ENCODE measurements around the gene UTP20.
A peak's percentile ranks its signal among the peaks of the same experiment; 100 is the strongest.
"Not testable (repeated sequence)": the region's sequence is repeated elsewhere in the genome, so short reads cannot be mapped to it uniquely, and the experiment has no call there.

The UTP20 gene

DNA sequence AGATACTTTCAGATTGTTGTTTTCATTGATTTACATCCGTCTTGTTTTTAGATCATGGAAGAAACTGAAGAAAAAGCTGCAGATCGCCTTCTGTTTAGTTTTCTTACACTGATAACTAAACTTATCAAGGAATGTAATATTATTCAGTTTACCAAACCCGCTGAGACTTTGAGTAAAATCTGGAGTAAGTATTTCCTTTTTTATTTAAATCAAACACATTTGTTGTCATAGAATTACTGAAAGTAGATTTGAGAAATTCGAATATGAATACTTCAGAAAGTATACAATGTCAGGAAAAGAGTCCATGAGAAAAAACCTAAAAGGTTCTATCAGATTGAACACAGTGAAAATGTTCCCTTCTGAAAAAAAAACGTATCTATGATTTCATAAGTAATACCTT is 95.7 kb downstream of the UTP20 start:
- TF ChIP-seq, protein P1, sequence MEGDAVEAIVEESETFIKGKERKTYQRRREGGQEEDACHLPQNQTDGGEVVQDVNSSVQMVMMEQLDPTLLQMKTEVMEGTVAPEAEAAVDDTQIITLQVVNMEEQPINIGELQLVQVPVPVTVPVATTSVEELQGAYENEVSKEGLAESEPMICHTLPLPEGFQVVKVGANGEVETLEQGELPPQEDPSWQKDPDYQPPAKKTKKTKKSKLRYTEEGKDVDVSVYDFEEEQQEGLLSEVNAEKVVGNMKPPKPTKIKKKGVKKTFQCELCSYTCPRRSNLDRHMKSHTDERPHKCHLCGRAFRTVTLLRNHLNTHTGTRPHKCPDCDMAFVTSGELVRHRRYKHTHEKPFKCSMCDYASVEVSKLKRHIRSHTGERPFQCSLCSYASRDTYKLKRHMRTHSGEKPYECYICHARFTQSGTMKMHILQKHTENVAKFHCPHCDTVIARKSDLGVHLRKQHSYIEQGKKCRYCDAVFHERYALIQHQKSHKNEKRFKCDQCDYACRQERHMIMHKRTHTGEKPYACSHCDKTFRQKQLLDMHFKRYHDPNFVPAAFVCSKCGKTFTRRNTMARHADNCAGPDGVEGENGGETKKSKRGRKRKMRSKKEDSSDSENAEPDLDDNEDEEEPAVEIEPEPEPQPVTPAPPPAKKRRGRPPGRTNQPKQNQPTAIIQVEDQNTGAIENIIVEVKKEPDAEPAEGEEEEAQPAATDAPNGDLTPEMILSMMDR (IDR thresholded peaks at IDR 0.05): no peak
- no peak for TF ChIP-seq ZFX (IDR thresholded peaks at IDR 0.05; ENCODE audit: borderline replicate concordance)
- H3K27ac ChIP-seq: no peak overlapping the region

DNA sequence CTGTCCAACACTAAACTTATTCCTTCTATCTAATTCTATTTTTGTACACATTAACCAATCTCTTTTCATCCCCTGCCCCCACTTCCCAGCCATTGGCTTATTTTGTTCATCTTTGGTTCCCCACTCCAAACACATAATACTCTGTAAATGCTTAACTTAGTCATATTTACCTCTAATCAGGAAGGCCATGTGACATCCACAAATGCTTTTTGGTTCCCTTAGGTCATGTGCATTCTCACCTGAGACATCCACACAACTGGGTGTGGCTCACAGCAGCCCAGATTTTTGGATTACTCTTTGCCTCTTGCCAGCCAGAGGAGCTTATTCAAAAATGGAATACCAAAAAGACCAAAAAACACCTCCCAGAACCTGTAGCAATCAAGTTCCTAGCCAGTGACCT is 99.2 kb downstream of the UTP20 start:
- TF ChIP-seq ZFX (IDR thresholded peaks at IDR 0.05; ENCODE audit: borderline replicate concordance): no peak
- TF ChIP-seq, protein P1 (IDR thresholded peaks at IDR 0.05): no peak
- no peak overlapping the region for H3K27ac ChIP-seq

DNA sequence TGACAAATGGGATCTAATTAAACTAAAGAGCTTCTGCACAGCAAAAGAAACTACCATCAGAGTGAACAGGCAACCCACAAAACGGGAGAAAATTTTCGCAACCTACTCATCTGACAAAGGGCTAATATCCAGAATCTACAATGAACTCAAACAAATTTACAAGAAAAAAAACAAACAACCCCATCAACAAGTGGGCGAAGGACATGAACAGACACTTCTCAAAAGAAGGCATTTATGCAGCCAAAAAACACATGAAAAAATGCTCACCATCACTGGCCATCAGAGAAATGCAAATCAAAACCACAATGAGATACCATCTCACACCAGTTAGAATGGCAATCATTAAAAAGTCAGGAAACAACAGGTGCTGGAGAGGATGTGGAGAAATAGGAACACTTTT is 111.3 kb downstream of the UTP20 start:
- H3K27ac ChIP-seq: not testable (repeated sequence)

DNA sequence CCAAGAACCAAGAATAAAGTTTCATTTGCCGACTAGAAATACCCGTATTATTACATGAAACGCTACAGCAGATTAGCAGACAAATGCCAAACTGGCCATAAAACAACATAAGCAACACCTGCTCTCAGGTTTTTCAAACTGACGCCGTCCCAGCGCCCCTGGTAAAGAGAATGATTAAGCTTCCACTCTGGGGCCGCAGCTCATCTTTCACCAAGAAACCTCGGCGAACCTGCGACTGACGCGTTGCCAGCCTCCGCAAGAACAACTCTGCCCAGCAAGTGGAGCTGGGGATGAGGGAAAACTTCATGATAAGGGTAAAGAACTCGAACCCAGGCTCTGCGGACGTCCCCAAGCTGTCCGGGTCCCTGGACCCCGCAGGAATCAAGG is 127.1 kb downstream of the UTP20 start:
- peak overlapping the region; percentile 98 for H3K27ac ChIP-seq

DNA sequence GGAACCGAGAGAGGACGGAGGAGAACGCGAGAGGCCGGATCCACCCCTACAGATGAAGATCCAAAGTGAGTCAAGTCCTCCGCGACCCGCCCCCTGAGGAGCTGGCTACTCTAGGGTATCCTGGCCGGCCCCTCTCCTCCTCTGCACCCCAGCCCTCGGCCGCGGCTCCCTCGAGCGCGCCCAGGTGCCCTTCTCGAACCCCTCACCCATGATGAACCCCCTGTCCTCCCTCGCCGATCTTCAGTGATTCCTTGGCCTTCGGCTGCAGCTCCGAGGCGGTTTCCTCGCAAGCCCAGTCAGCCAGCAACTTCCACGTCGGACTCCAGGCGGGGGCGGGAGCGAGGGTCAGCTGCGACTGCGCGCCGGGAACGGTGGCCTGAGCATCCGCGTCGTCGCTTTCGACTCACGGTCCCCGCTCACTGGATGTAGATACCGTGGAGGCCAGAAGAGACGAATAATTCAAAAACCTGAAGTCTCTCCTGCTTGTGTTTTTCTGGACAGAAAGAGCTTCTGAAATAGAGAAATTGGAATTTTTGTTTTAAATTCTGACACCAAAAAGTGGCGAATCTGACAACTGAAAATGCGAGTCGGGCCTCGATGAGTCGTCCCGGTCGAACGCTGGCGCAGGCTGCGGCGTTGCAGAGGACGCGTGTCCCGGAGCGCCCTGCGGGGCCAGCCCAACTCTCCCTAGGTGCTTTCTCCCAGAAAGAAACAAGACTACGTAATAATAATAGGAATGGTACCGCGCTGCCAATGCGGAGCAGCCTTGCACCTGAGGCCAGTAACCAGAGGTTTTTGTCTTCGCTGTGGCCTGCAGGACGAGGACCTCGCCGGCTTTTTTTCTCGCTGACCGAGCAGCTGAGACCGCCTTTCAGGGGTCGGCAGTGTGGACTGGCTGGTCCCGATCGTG is 127.8 kb downstream of the UTP20 start, which contains the start of gene ARL1:
TSS of gene ARL1 (minus strand) at position 337 of the 910 bp plus-strand sequence. CDS start at position 210, 127 bp downstream.
- peak within 1 kb of the TSS; percentile 98 for H3K27ac ChIP-seq
- no peak for TF ChIP-seq ZFX (IDR thresholded peaks at IDR 0.05; ENCODE audit: borderline replicate concordance)
- TF ChIP-seq, protein P1 (IDR thresholded peaks at IDR 0.05): no peak

More for the DNA sequence above, 127.1 kb downstream of the UTP20 start:
- TF ChIP-seq, protein P1 (IDR thresholded peaks at IDR 0.05): no peak
- no peak for TF ChIP-seq ZFX (IDR thresholded peaks at IDR 0.05; ENCODE audit: borderline replicate concordance)

DNA sequence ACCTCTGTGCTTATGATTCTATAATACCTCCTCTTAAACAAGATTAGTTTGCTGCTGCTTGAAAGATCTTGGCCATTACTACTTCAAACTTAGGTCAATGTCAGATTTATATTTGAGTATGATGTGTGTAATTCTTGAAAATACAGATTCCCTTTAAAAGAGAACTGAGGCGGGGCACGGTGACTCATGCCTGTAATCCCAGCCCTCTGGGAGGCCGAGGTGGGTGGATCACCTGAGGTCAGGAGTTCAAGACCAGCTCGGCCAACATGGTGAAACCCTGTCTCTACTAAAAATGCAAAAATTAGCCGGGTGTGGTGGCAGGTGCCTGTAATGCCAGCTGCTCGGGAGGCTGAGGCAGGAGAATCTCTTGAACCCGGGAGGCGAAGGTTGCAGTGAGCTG is 130.3 kb downstream of the UTP20 start:
- H3K27ac ChIP-seq: peak overlapping the region; percentile 98

DNA sequence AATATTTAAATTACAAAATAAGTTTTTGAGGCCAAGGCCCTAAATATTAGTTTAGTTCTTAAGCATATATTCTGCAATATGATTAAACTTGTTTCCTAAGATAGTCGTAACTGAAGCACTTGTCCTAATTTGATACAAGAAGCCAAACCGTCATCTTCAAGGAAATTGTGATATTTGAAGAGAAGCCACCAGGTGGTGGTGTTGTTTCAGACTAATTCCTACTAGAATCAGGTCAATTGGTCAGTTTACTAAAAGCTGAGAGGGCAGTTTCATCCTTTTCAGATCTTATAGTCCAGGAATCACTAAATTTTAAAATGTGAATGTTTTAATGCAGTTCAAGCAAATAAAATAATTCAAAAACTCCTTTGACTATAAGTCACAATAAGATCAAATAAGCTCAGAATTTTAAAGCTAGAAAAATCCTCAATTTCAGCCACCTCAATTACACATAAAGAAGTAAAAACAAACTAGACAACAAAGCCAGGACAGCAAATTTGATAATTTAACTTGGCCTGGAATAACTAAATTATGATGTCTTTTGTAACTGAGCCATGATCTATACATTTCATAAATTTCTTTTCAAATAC is 134.7 kb downstream of the UTP20 start:
- TF ChIP-seq, protein P1 (IDR thresholded peaks at IDR 0.05): peak; percentile 89
- no peak for TF ChIP-seq ZFX (IDR thresholded peaks at IDR 0.05; ENCODE audit: borderline replicate concordance)
- peak overlapping the region; percentile 60 for H3K27ac ChIP-seq

DNA sequence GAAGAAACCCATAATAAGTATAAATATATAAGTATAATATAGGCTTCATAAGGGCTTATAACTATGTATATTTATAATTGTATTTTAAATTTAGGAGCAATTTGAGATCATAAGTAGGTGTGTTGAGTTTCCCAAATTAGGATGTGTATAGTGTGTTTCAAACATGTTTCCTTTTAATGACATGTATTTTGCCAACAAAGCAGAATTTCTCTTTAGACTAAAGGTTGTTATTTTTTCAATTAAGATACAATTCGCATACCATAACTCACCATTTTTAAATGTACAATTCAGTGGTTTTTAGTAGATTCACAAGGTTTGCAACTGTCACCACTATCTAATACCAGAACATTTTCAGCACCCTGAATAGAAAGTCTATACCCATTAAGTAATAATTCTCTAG is 135.3 kb downstream of the UTP20 start:
- TF ChIP-seq, protein P1 (IDR thresholded peaks at IDR 0.05): no peak
- no peak for TF ChIP-seq ZFX (IDR thresholded peaks at IDR 0.05; ENCODE audit: borderline replicate concordance)
- peak overlapping the region; percentile 60 for H3K27ac ChIP-seq

DNA sequence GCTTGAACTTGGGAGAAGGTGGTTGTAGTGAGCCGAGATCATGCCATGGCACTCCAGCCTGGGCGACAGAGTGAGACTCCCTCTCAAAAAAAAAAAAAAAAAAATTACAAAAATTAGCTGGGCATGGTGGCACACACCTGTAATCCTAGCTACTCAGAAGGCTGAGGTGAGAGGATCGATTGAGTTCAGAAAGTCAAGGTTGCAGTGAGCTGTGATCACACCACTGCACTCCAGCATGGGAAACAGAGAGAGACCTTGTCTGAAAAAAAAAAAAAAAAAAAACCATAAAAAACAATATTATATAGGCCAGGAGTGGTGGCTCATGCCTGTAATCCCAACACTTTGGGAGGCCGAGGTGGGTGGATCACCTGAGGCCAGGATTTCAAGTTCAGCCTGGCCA is 142.2 kb downstream of the UTP20 start:
- not testable (repeated sequence) for H3K27ac ChIP-seq
